ENCODE measurements around the gene GAB1. TPM values are rescaled to one million over a fixed set of nuclear protein-coding genes. Genes with fewer than 3 reads are reported as not detected.

The GAB1 gene
- total and polyA plus RNA-seq, 11 donors: 15.3 to 130 (median 80.4) TPM

DNA sequence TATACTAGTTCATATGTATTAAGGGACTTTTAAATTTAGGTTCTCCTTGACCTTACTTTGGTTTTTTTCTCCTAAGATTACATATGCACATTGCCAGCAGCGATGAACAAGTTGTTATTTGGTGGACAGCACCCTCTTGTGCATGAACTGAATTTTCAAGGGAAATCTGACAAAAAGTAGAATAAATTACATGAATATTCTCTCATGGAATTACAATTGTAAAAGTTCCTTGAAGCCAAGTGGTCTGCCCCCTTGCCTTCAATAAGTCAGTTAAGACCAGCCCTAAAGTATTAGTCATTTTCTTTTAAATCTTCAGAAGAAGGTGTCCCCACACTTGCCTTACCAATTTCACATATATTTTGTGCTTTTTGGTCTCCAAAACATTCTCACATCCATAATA lies 146.2 kb downstream of the GAB1 start:
- peak; percentile 38 to 79 (median 68) for TF ChIP-seq CTCF (IDR thresholded peaks at IDR 0.05)
- no peak for TF ChIP-seq POLR2A (IDR thresholded peaks at IDR 0.05)
- peak in 1 of 5 donors; percentile 23 for DNase-seq

GRCh38 chr4:143486314-143486713 lies 149.6 kb downstream of the GAB1 start:
- 90 to 96% (median 94%) methylated on average over 1 of the region's 1 CpG for WGBS, 4 donors
- ATAC-seq (no peak), DNase-seq (no peak)
- TF ChIP-seq POLR2A (IDR thresholded peaks at IDR 0.05) (no peak), CTCF (IDR thresholded peaks at IDR 0.05) (no peak)
- Histone ChIP-seq H3K27me3 (no peaks in the 10 kb centered on the region), H3K4me3 (no peak overlapping the region), H3K4me1 (peaks cover 0 to 6% (median 0%) of the 10 kb centered on the region in 12 donors), H3K27ac (no peak overlapping the region), H3K9me3 (no peaks in the 10 kb centered on the region), H3K36me3 (no peaks in the 10 kb centered on the region)
- intact Hi-C loops (cut with DNase I): loop anchor here in 4 of 10 donors (10.0 kb wide), 3 partner anchors 152 to 1362 kb away; partner anchors contain the start of gene GAB1 (in 3 of the 4)

More for the DNA sequence above, 146.2 kb downstream of the GAB1 start:
- Histone ChIP-seq H3K9me3 (no peaks in the 10 kb centered on the region), H3K4me1 (peaks cover 0 to 6% (median 0%) of the 10 kb centered on the region in 12 donors), H3K4me3 (no peak overlapping the region), H3K27ac (no peak overlapping the region), H3K27me3 (no peaks in the 10 kb centered on the region), H3K36me3 (no peaks in the 10 kb centered on the region)
- peak in 3 of 4 donors; percentile 20 to 72 (median 57) for ATAC-seq
- intact Hi-C loops (cut with DNase I): loop anchor here (2.0 to 10.0 kb wide), 7 partner anchors 148 to 1358 kb away; partner anchors contain the start of gene GAB1 (in 3 of the 10)
- 0 to 11% (median 2%) methylated on average over 1 of the region's 1 CpG for WGBS, 4 donors

DNA sequence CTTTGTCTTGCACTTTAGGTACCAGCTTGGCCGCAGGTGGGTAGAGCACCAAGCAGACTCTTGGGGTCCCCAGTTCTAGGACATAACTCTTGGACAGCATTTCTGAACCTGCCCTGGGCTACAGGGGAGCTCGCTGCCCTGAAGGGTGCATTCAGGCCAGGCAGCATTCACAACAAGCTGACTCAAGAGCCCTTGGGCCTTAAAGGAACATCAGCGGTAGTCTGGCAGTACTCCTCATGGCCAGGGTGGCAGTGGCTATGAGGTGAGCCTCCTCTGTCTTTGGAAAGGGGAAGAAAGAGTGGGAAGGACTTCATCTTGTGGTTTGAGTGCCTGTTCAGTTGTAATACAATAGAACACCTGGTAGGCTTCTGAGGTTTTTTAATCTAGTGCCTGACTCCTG lies 152.0 kb downstream of the GAB1 start:
- peaks cover 0 to 4% (median 0%) of the 10 kb centered on the region in 12 donors for H3K9me3 ChIP-seq
- H3K27ac ChIP-seq: no peak overlapping the region
- 92 to 100% (median 96%) methylated on average over 3 of the region's 3 CpGs for WGBS, 4 donors
- no peak overlapping the region for H3K4me3 ChIP-seq
- no peak for DNase-seq
- no peaks in the 10 kb centered on the region for H3K27me3 ChIP-seq
- TF ChIP-seq POLR2A (IDR thresholded peaks at IDR 0.05) (no peak), CTCF (IDR thresholded peaks at IDR 0.05) (no peak)
- ATAC-seq: no peak
- no peaks in the 10 kb centered on the region for H3K4me1 ChIP-seq
- no peaks in the 10 kb centered on the region for H3K36me3 ChIP-seq
- intact Hi-C loops (cut with DNase I): loop anchor here in 4 of 10 donors (10.0 kb wide), 3 partner anchors 154 to 1364 kb away; partner anchors contain the start of gene GAB1 (in 3 of the 4)

DNA sequence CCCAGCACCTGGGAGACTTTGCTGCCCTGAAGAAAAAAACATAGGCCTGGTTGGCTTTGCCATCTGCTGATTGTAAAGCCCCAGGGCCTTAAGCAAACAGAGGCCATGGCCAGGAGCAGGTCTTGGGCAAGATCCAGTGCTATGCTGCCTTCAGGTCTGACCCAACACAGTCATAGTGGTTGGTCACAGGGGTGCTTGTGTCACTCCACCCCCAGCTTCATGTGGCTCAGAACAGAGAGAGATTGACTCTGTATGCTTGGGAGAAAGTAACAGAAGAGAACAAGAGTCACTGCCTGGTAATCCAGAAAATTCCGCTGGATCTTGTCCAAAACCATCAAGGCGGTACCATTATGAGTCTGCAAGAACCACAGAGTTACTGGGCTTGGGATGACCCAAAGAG lies 152.4 kb downstream of the GAB1 start:
- 96 to 100% (median 97%) methylated on average over 2 of the region's 2 CpGs for WGBS, 4 donors
- H3K36me3 ChIP-seq: no peaks in the 10 kb centered on the region
- intact Hi-C loops (cut with DNase I): loop anchor here in 4 of 10 donors (10.0 kb wide), 3 partner anchors 154 to 1364 kb away; partner anchors contain the start of gene GAB1 (in 3 of the 4)
- no peak overlapping the region for H3K27ac ChIP-seq
- no peak for ATAC-seq
- no peak for DNase-seq
- no peak overlapping the region for H3K4me3 ChIP-seq
- H3K27me3 ChIP-seq: no peaks in the 10 kb centered on the region
- H3K9me3 ChIP-seq: peaks cover 0 to 4% (median 0%) of the 10 kb centered on the region in 12 donors
- TF ChIP-seq CTCF (IDR thresholded peaks at IDR 0.05) (no peak), POLR2A (IDR thresholded peaks at IDR 0.05) (no peak)
- no peaks in the 10 kb centered on the region for H3K4me1 ChIP-seq

All from heart left ventricle (tissue), 16 donors.